Measurements from ENCODE around the gene NPAS3. TPM values are rescaled to one million over a fixed set of nuclear protein-coding genes. Genes with fewer than 3 reads are reported as not detected.

The NPAS3 gene
- total RNA-seq, 1 experiment from 2014 or later = not detected

GRCh38 chr14:33734387-33734786 lies 795.7 kb downstream of the NPAS3 start:
- Histone ChIP-seq H3K27me3 (ENCODE audit: insufficient read depth, low read depth) (no peaks in the 10 kb centered on the region), H3K4me2 (no peak overlapping the region), H3K9me3 (ENCODE audit: insufficient read depth, low read depth) (no peaks in the 10 kb centered on the region), H3K27ac (no peak overlapping the region), H3F3A (ENCODE audit: insufficient read depth, low read depth) (no peaks in the 10 kb centered on the region), H3K79me2 (ENCODE audit: low read depth) (no peaks in the 10 kb centered on the region), H3K4me1 (replicated peaks; ENCODE audit: insufficient read depth) (no peaks in the 10 kb centered on the region), H3K36me3 (ENCODE audit: low read depth) (no peaks in the 10 kb centered on the region), H3K4me3 (no peak overlapping the region), H2AFZ (no peak overlapping the region), H4K20me1 (ENCODE audit: insufficient read depth) (no peaks in the 10 kb centered on the region), H3K9me2 (ENCODE audit: insufficient read depth) (no peaks in the 10 kb centered on the region)
- no peak for DNase-seq
- intact Hi-C loops (cut with micrococcal nuclease; ENCODE audit: unreplicated experiment) = no loop called here
- no peak for TF ChIP-seq EZH2 (IDR thresholded peaks at IDR 0.05; ENCODE audit: low read depth)
- TF ChIP-seq, protein P1, sequence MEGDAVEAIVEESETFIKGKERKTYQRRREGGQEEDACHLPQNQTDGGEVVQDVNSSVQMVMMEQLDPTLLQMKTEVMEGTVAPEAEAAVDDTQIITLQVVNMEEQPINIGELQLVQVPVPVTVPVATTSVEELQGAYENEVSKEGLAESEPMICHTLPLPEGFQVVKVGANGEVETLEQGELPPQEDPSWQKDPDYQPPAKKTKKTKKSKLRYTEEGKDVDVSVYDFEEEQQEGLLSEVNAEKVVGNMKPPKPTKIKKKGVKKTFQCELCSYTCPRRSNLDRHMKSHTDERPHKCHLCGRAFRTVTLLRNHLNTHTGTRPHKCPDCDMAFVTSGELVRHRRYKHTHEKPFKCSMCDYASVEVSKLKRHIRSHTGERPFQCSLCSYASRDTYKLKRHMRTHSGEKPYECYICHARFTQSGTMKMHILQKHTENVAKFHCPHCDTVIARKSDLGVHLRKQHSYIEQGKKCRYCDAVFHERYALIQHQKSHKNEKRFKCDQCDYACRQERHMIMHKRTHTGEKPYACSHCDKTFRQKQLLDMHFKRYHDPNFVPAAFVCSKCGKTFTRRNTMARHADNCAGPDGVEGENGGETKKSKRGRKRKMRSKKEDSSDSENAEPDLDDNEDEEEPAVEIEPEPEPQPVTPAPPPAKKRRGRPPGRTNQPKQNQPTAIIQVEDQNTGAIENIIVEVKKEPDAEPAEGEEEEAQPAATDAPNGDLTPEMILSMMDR (conservative IDR thresholded peaks at IDR 0.05) = no peak
- POLR2A ChIA-PET (ENCODE audit: unreplicated experiment) = no interaction called here
- CTCF ChIA-PET = no interaction called here
- BruUV-seq (replicated peaks) = no TSS peak

- POLR2A ChIA-PET (ENCODE audit: unreplicated experiment) = no interaction called here
- CTCF ChIA-PET = no interaction called here
- Histone ChIP-seq H3K9me3 (ENCODE audit: insufficient read depth, low read depth) (no peaks in the 10 kb centered on the region), H4K20me1 (ENCODE audit: insufficient read depth) (no peaks in the 10 kb centered on the region), H3F3A (ENCODE audit: insufficient read depth, low read depth) (no peaks in the 10 kb centered on the region), H3K79me2 (ENCODE audit: low read depth) (no peaks in the 10 kb centered on the region), H3K36me3 (ENCODE audit: low read depth) (no peaks in the 10 kb centered on the region), H3K4me3 (no peak overlapping the region), H3K9me2 (ENCODE audit: insufficient read depth) (no peaks in the 10 kb centered on the region), H3K27ac (no peak overlapping the region), H3K27me3 (ENCODE audit: insufficient read depth, low read depth) (no peaks in the 10 kb centered on the region), H3K4me2 (no peak overlapping the region), H3K4me1 (replicated peaks; ENCODE audit: insufficient read depth) (no peaks in the 10 kb centered on the region), H2AFZ (no peak overlapping the region)
- intact Hi-C loops (cut with micrococcal nuclease; ENCODE audit: unreplicated experiment) = no loop called here
- DNase-seq = no peak
- TF ChIP-seq EZH2 (IDR thresholded peaks at IDR 0.05; ENCODE audit: low read depth) = no peak
- TF ChIP-seq, protein P1 (conservative IDR thresholded peaks at IDR 0.05) = no peak
- no TSS peak for BruUV-seq (replicated peaks)
Measured at GRCh38 chr14:33736299-33736825, 797.7 kb downstream of the NPAS3 start.

GRCh38 chr14:33736979-33737378 lies 798.3 kb downstream of the NPAS3 start:
- Histone ChIP-seq H3F3A (ENCODE audit: insufficient read depth, low read depth) (no peaks in the 10 kb centered on the region), H4K20me1 (ENCODE audit: insufficient read depth) (no peaks in the 10 kb centered on the region), H3K9me2 (ENCODE audit: insufficient read depth) (no peaks in the 10 kb centered on the region), H3K27ac (no peak overlapping the region), H3K4me3 (no peak overlapping the region), H3K36me3 (ENCODE audit: low read depth) (no peaks in the 10 kb centered on the region), H3K79me2 (ENCODE audit: low read depth) (no peaks in the 10 kb centered on the region), H2AFZ (no peak overlapping the region), H3K27me3 (ENCODE audit: insufficient read depth, low read depth) (no peaks in the 10 kb centered on the region), H3K9me3 (ENCODE audit: insufficient read depth, low read depth) (no peaks in the 10 kb centered on the region), H3K4me2 (no peak overlapping the region), H3K4me1 (replicated peaks; ENCODE audit: insufficient read depth) (no peaks in the 10 kb centered on the region)
- ChIA-PET CTCF (no interaction called here), POLR2A (ENCODE audit: unreplicated experiment) (no interaction called here)
- no TSS peak for BruUV-seq (replicated peaks)
- DNase-seq = no peak
- no peak for TF ChIP-seq EZH2 (IDR thresholded peaks at IDR 0.05; ENCODE audit: low read depth)
- TF ChIP-seq, protein P1 (conservative IDR thresholded peaks at IDR 0.05) = no peak
- intact Hi-C loops (cut with micrococcal nuclease; ENCODE audit: unreplicated experiment) = no loop called here
